PC-3 (cell line): ENCODE measurements around the gene FBXW9.

Source experiments
- CTCF ChIP-seq: fragments of 300-600 bp; sonication (generic); conservative IDR thresholded peaks from 2 replicates; pipeline ENCODE4 v1.5.1; 2017; ENCODE audit warnings: antibody characterized with exemption, low read depth, mild to moderate bottlenecking, low read length
- EZH2 ChIP-seq: fragments of 300-600 bp; sonication (generic); IDR thresholded peaks from one replicate; pipeline ENCODE4 v1.6.1; 2017; ENCODE audit warnings: antibody characterized with exemption, mild to moderate bottlenecking, low read length; ENCODE audit not compliant: unreplicated experiment

- no peak for TF ChIP-seq CTCF
- no peak for TF ChIP-seq EZH2
These were observed 12.2 kb upstream of the FBXW9 start for GRCh38 chr19:12708641-12709040.
